A549 (cell line): Measurements from ENCODE around the gene OCA2.

Experiments
- BCL3 ChIP-seq: fragments of >200 bp; sonication (Bioruptor Twin); formaldehyde crosslinking; IDR thresholded peaks from 3 replicates; pipeline ENCODE4 v1.6.1; 2016
- CTCF ChIP-seq: fragments of >200 bp; sonication (Bioruptor Twin); formaldehyde crosslinking; IDR thresholded peaks from 3 replicates; pipeline ENCODE4 v1.5.1; 2016
- KDM1A ChIP-seq: fragments of 200-600 bp; sonication (generic); IDR thresholded peaks from 2 replicates; pipeline ENCODE4 v1.6.1; 2016; ENCODE audit warnings: low read depth, mild to moderate bottlenecking
- MAFK ChIP-seq: fragments of 450-650 bp; IDR thresholded peaks from 2 replicates; pipeline ENCODE4 v1.6.1; 2014; ENCODE audit not compliant: partially characterized antibody
- POLR2A ChIP-seq: IDR thresholded peaks from 2 replicates; pipeline ENCODE4 v1.6.1; 2012; ENCODE audit warnings: mild to moderate bottlenecking, low read length
- RARB ChIP-seq: fragments of 250-450 bp; sonication (Bioruptor Pico); IDR thresholded peaks from 2 replicates; pipeline ENCODE4 v1.8.0; 2021; ENCODE audit warnings: mild to moderate bottlenecking, moderate library complexity
- REST ChIP-seq: fragments of 200-600 bp; sonication (generic); IDR thresholded peaks from 2 replicates; pipeline ENCODE4 v1.6.1; 2016; ENCODE audit warnings: antibody characterized with exemption, mild to moderate bottlenecking, moderate library complexity
- RFX5 ChIP-seq: fragments of 450-650 bp; IDR thresholded peaks from 2 replicates; pipeline ENCODE4 v1.7.1; 2014; ENCODE audit warnings: antibody characterized with exemption, mild to moderate bottlenecking, moderate library complexity
- SMC3 ChIP-seq: fragments of >200 bp; sonication (Bioruptor Twin); formaldehyde crosslinking; IDR thresholded peaks from 3 replicates; pipeline ENCODE4 v1.6.1; 2018; ENCODE audit warnings: inconsistent platforms
- USF2 ChIP-seq: fragments of 450-650 bp; IDR thresholded peaks from 2 replicates; pipeline ENCODE4 v1.6.1; 2014; ENCODE audit warnings: antibody characterized with exemption
- ZC3H11A ChIP-seq: fragments of 450-650 bp; IDR thresholded peaks from 2 replicates; pipeline ENCODE4 v1.6.1; 2014; ENCODE audit warnings: antibody characterized with exemption, mild to moderate bottlenecking

- no peak for TF ChIP-seq CTCF
- TF ChIP-seq SMC3: no peak
- TF ChIP-seq REST: no peak
- no peak for TF ChIP-seq POLR2A
- no peak for TF ChIP-seq KDM1A
- TF ChIP-seq MAFK: no peak
- no peak for TF ChIP-seq RARB (CRISPR knock-in tag)
- no peak for TF ChIP-seq ZC3H11A
- TF ChIP-seq USF2: no peak
- TF ChIP-seq BCL3: no peak
- TF ChIP-seq RFX5: no peak
Measured at GRCh38 chr15:28023933-28024888, 74.9 kb downstream of the OCA2 start.
